Ishikawa (cell line): Measurements from ENCODE around the gene PDE7B.

Experiments
- CEBPB ChIP-seq: IDR thresholded peaks from 2 replicates; pipeline ENCODE4 v1.6.1; 2012
- CREB1 ChIP-seq: IDR thresholded peaks from 2 replicates; pipeline ENCODE4 v1.6.1; 2012; ENCODE audit warnings: low read depth
- EGR1 ChIP-seq: IDR thresholded peaks from 2 replicates; pipeline ENCODE4 v1.6.1; 2012
- EP300 ChIP-seq: IDR thresholded peaks from 2 replicates; pipeline ENCODE4 v1.6.1; 2012; ENCODE audit warnings: borderline replicate concordance
- FOXM1 ChIP-seq: IDR thresholded peaks from 2 replicates; pipeline ENCODE4 v1.6.1; 2012; ENCODE audit warnings: low read depth, borderline replicate concordance
- MAX ChIP-seq: IDR thresholded peaks from 2 replicates; pipeline ENCODE4 v1.6.1; 2012
- NFIC ChIP-seq: IDR thresholded peaks from 2 replicates; pipeline ENCODE4 v1.6.1; 2012
- RAD21 ChIP-seq: IDR thresholded peaks from 2 replicates; pipeline ENCODE4 v1.6.1; 2012; ENCODE audit warnings: low read depth
- REST ChIP-seq: IDR thresholded peaks from 2 replicates; pipeline ENCODE4 v1.6.1; 2012; ENCODE audit warnings: low read depth, mild to moderate bottlenecking
- TAF1 ChIP-seq: IDR thresholded peaks from 2 replicates; pipeline ENCODE4 v1.6.1; 2012; ENCODE audit warnings: low read depth, mild to moderate bottlenecking
- TCF12 ChIP-seq: IDR thresholded peaks from 2 replicates; pipeline ENCODE4 v1.6.1; 2012; ENCODE audit warnings: low read depth
- TEAD4 ChIP-seq: IDR thresholded peaks from 2 replicates; pipeline ENCODE4 v1.6.1; 2012
- YY1 ChIP-seq: IDR thresholded peaks from 2 replicates; pipeline ENCODE4 v1.6.1; 2012; ENCODE audit warnings: low read depth
- ZBTB7A ChIP-seq: IDR thresholded peaks from 2 replicates; pipeline ENCODE4 v1.6.1; 2012; ENCODE audit warnings: low read depth
- TF ChIP-seq, protein P1 (sequence below): IDR thresholded peaks from 2 replicates; pipeline ENCODE4 v1.6.1; 2012

Gene PDE7B

DNA sequence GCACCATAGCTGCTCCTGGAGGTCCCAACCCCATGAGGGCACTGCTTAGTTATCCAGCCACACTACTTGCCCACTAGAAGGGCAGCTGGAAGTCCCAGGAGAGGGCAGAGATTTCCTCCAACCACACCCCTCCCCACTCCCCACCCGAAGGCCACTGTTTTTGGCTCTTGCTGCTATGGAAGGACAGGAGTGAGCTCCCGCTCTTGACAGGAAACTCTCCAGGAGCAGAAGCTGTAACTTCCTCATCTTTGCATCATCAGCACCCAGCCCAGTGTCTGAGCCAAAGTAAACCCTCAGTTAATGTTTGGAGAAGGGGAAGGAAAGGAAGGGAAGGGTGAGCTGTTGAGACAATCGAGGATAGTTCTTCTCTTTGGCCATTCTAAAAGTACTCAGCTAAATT lies 277.9 kb downstream of the PDE7B start:
- no peak for TF ChIP-seq REST
- no peak for TF ChIP-seq FOXM1
- TF ChIP-seq EGR1, result no peak
- TF ChIP-seq RAD21, result no peak
- TF ChIP-seq, protein P1, sequence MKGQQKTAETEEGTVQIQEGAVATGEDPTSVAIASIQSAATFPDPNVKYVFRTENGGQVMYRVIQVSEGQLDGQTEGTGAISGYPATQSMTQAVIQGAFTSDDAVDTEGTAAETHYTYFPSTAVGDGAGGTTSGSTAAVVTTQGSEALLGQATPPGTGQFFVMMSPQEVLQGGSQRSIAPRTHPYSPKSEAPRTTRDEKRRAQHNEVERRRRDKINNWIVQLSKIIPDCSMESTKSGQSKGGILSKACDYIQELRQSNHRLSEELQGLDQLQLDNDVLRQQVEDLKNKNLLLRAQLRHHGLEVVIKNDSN, result no peak
- no peak for TF ChIP-seq EP300
- no peak for TF ChIP-seq YY1
- no peak for TF ChIP-seq TCF12
- no peak for TF ChIP-seq NFIC
- no peak for TF ChIP-seq MAX
- no peak for TF ChIP-seq TAF1
- no peak for TF ChIP-seq CREB1
- TF ChIP-seq ZBTB7A, result no peak
- no peak for TF ChIP-seq TEAD4
- no peak for TF ChIP-seq CEBPB

GRCh38 chr6:136134268-136134667 lies 282.8 kb downstream of the PDE7B start:
- no peak for TF ChIP-seq TAF1
- no peak for TF ChIP-seq ZBTB7A
- no peak for TF ChIP-seq FOXM1
- TF ChIP-seq YY1, result no peak

DNA sequence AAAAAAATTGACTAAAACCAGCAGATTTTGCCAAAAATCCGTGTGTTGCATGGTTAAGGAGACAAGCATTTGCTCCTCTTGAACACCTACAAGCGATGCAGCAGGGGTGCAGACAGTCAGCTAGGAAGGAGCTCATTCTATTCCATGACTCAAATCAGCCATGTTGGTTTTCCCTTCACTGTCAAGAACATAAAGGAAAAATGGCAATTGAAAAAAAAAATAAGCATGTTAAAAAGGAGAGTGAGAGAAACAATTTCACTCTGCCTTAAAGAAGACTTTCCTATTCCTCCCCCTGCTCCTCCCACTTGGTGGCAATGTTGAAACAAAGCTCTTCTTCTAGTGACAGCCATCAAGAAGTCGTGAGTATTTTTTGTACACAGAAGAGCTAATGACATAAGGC lies 283.2 kb downstream of the PDE7B start:
- TF ChIP-seq CREB1, result no peak
- TF ChIP-seq NFIC, result no peak
- no peak for TF ChIP-seq EGR1

DNA sequence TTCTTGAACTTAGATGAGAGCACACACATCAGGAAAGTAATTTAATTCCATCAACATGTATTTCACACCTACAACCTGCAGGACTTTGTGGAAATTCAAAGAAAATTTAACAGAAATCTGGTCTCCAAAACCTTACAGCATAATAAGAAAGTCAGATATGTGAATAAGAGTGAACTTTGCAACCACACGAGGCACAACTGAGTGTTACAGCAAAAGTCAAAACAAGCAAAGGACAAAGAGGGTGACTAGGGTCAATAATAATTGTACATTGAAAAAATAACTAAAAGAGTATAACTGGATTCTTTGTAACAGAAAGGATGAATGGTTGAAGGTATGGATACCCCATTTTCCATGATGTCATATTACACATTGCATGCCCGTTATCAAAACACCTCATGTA lies 284.8 kb downstream of the PDE7B start:
- TF ChIP-seq TEAD4 (no peak), YY1 (no peak), MAX (no peak), CREB1 (no peak)
- TF ChIP-seq, protein P1, result no peak

- TF ChIP-seq TAF1 (no peak), CEBPB (no peak), RAD21 (no peak), EGR1 (no peak), FOXM1 (no peak), ZBTB7A (no peak), CREB1 (no peak), TCF12 (no peak), MAX (no peak), NFIC (no peak), EP300 (no peak), YY1 (no peak), REST (no peak), TEAD4 (no peak)
- TF ChIP-seq, protein P1, result no peak
These were observed 285.6 kb downstream of the PDE7B start for GRCh38 chr6:136137008-136137692.
